ENCODE results near the gene TTLL8. TPM values are rescaled to one million over a fixed set of nuclear protein-coding genes. Genes with fewer than 3 reads are reported as not detected.

The TTLL8 gene
- total RNA-seq, 4 donors from 2014 or later, result not detected

DNA sequence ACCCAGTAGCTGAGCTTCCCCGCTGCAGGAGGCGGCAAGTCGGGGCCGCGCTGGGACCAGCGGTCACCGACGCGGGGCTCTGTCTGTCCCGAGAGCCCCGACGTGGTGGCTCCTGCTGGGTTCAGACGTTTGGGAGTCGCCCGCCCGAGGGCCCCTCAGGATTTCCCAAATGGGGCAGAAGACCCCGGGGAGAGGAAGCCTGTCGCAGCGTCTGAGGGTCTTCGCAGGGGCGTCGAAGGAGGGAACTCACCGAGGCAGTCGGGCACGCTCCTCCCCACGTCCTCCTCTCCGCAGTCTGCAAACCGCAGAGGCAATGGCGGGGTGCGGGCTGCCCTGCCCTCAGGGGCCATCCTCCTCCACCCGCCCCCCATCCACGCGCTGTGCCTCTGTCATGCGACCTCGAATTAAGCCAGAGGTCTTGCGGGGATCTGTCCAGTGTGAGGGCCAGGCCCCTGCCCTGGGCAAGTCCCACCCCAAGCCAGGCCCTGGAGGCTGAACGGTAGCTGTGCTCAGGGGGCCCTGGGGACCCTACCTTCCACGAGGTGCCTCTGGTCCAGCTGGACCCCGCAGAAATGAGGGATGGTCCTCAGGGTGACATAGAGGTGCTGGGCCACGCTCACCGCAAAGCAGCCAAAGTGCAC lies 58.0 kb downstream of the TTLL8 start:
- no peaks in the 10 kb centered on the region for H3K36me3 ChIP-seq
- H3K9me3 ChIP-seq, result no peaks in the 10 kb centered on the region
- H3K4me1 ChIP-seq, result peaks cover 3 to 26% (median 17%) of the 10 kb centered on the region in 4 donors
- intact Hi-C loops (cut with DNase I; ENCODE audit: low total_unique reads), result no loop called here
- 63% methylated on average over 18 of the region's 41 CpGs; no CpG with 5 or more reads in 1 of the 2 donors for WGBS, 2 donors (ENCODE audit: low coverage in 1 of 2)
- in situ Hi-C loops (cut with MboI; ENCODE audit: low pct_ligation_motif_present in 1 of 4, low pct_unique_long_range_greater_than_20kb in 1 of 4, low sequenced_read_pairs in 3 of 4), result no loop called here
- TF ChIP-seq POLR2AphosphoS5 (IDR thresholded peaks at IDR 0.05) (no peak), POLR2A (IDR thresholded peaks at IDR 0.05) (no peak), EP300 (IDR thresholded peaks at IDR 0.05; ENCODE audit: low read depth) (no peak)
- TF ChIP-seq, protein P1, sequence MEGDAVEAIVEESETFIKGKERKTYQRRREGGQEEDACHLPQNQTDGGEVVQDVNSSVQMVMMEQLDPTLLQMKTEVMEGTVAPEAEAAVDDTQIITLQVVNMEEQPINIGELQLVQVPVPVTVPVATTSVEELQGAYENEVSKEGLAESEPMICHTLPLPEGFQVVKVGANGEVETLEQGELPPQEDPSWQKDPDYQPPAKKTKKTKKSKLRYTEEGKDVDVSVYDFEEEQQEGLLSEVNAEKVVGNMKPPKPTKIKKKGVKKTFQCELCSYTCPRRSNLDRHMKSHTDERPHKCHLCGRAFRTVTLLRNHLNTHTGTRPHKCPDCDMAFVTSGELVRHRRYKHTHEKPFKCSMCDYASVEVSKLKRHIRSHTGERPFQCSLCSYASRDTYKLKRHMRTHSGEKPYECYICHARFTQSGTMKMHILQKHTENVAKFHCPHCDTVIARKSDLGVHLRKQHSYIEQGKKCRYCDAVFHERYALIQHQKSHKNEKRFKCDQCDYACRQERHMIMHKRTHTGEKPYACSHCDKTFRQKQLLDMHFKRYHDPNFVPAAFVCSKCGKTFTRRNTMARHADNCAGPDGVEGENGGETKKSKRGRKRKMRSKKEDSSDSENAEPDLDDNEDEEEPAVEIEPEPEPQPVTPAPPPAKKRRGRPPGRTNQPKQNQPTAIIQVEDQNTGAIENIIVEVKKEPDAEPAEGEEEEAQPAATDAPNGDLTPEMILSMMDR (IDR thresholded peaks at IDR 0.05), result no peak
- no peak for DNase-seq
- peaks cover 12% of the 10 kb centered on the region for H3K27me3 ChIP-seq
- peak overlapping the region in 3 of 4 donors; percentile 11 to 34 (median 32) for H3K4me3 ChIP-seq
- no peak overlapping the region for H3K27ac ChIP-seq

DNA sequence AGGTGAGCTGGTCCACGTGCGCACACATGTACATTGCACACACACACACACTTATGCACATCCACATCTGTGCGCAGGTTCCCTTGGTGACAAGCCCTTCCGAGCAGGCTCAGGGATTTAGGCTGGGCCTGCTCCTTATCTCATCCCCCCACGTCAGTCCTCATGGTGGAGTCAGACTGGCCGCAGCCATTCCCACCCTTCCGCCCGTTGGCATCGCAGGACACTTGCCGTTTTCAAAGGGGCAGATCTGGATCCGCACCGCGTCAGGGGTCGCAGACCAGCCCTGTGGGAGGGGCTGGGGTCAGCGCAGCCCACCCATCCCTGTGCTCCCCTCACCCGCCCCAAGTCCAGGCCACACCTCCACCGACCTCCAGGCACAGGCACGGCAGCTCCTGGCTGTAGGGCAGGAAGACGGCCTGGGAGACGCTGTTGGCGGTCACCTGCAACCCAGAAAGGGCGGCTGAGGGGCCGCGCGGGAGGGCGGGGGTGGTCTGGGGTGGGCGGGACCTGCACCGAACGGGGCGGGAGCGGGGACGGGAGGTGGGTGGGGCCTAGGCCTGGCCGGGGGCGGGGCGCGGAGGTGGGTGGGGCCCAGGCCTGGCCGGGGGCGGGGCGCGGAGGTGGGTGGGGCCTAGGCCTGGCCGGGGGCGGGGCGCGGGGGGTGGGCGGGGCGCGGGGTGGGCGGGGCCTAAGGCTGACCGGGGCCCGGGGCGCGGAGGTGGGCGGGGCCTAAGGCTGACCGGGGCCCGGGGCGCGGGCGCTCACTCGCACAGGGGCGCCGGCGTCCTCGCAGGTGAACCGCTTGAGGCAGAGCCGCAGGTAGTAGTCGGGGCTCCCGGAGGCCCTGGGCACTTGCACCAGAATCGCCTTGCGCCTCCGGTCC lies 58.8 kb downstream of the TTLL8 start:
- DNase-seq, result peak; percentile 37
- no peak for TF ChIP-seq POLR2A (IDR thresholded peaks at IDR 0.05)
- intact Hi-C loops (cut with DNase I; ENCODE audit: low total_unique reads), result no loop called here
- Histone ChIP-seq H3K27ac (peak overlapping the region in 1 of 4 donors; percentile 18), H3K4me1 (peaks cover 3 to 26% (median 17%) of the 10 kb centered on the region in 4 donors), H3K4me3 (peak overlapping the region in 3 of 4 donors; percentile 11 to 34 (median 32)), H3K36me3 (no peaks in the 10 kb centered on the region), H3K27me3 (peaks cover 12% of the 10 kb centered on the region), H3K9me3 (no peaks in the 10 kb centered on the region)
- 38% methylated on average over 34 of the region's 70 CpGs; no CpG with 5 or more reads in 1 of the 2 donors for WGBS, 2 donors (ENCODE audit: low coverage in 1 of 2)
- in situ Hi-C loops (cut with MboI; ENCODE audit: low pct_ligation_motif_present in 1 of 4, low pct_unique_long_range_greater_than_20kb in 1 of 4, low sequenced_read_pairs in 3 of 4), result no loop called here

DNA sequence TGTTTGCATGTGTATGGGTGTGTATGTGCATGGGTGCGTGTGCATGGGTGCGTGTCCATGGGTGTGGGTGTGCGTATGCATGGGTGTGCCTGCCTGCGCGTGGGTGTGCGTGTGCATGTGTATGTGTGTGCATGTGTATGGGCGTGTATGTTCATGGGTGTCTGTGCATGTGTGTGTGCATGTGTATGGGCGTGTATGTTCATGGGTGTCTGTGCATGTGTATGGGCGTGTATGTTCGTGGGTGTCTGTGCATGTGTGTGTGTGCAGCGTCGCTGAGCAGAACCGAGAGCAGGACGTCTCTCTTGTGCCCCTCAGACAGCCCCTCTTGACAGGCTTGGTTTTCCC lies 59.4 kb downstream of the TTLL8 start:
- no peak overlapping the region for H3K27ac ChIP-seq

DNA sequence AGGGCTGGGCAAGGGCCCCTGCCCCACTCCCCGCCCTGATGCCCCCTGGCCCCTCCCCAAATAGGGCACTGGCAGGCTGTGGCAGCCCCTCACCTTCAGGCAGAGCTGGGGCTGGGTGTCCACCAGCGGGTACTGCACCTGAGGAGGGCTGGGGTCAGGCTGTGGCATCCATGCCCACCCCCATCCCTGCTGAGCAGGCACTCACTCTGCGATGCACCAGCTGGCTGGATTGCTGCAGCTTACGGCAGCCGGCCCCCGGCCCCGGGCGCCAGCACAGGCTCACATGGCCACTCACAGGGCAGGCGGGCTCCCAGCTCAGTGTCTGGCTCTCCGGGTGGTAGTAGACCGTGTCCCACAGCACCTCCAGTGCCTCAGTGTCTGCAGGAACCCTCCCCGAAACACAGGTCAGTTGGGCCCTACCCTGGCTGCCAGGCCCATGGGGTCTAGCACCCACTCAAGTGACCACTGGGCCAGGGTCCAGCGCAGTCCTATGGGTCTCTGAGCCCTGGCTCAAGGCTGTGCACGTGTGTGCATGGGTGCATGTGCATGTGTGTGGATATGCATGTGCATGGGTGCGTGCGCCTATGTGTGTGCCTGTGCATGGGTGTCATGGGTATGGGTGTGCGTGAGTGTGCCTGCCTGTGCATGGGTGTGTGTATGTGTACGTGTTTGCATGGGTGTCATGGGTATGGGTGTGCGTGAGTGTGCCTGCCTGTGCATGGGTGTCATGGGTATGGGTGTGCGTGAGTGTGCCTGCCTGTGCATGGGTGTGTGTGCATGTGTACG lies 60.0 kb downstream of the TTLL8 start:
- no peak overlapping the region for H3K27ac ChIP-seq
- peaks cover 12% of the 10 kb centered on the region for H3K27me3 ChIP-seq
- intact Hi-C loops (cut with DNase I; ENCODE audit: low total_unique reads) (no loop called here), in situ Hi-C loops (cut with MboI; ENCODE audit: low pct_ligation_motif_present in 1 of 4, low pct_unique_long_range_greater_than_20kb in 1 of 4, low sequenced_read_pairs in 3 of 4) (no loop called here)
- H3K4me1 ChIP-seq, result peaks cover 5 to 27% (median 18%) of the 10 kb centered on the region in 4 donors
- no peaks in the 10 kb centered on the region for H3K9me3 ChIP-seq
- no peak for DNase-seq
- TF ChIP-seq POLR2A (IDR thresholded peaks at IDR 0.05), result no peak
- TF ChIP-seq, protein P1 (IDR thresholded peaks at IDR 0.05), result no peak
- TF ChIP-seq POLR2AphosphoS5 (IDR thresholded peaks at IDR 0.05), result no peak
- no peak for TF ChIP-seq EP300 (IDR thresholded peaks at IDR 0.05; ENCODE audit: low read depth)
- no peaks in the 10 kb centered on the region for H3K36me3 ChIP-seq
- H3K4me3 ChIP-seq, result no peak overlapping the region
- WGBS, 2 donors (ENCODE audit: low coverage in 1 of 2), result 91 to 93% methylated on average over 3 to 16 of the region's 21 CpGs

More for the DNA sequence above, 59.4 kb downstream of the TTLL8 start:
- 86 to 90% methylated on average over 2 to 14 of the region's 14 CpGs for WGBS, 2 donors (ENCODE audit: low coverage in 1 of 2)
- TF ChIP-seq POLR2A (IDR thresholded peaks at IDR 0.05), result no peak
- TF ChIP-seq, protein P1 (IDR thresholded peaks at IDR 0.05), result no peak
- intact Hi-C loops (cut with DNase I; ENCODE audit: low total_unique reads) (no loop called here), in situ Hi-C loops (cut with MboI; ENCODE audit: low pct_ligation_motif_present in 1 of 4, low pct_unique_long_range_greater_than_20kb in 1 of 4, low sequenced_read_pairs in 3 of 4) (no loop called here)
- H3K27me3 ChIP-seq, result peaks cover 12% of the 10 kb centered on the region
- H3K4me1 ChIP-seq, result peaks cover 3 to 26% (median 17%) of the 10 kb centered on the region in 4 donors
- no peak for DNase-seq
- no peak overlapping the region for H3K4me3 ChIP-seq
- H3K36me3 ChIP-seq, result no peaks in the 10 kb centered on the region
- no peaks in the 10 kb centered on the region for H3K9me3 ChIP-seq
